Superior temporal gyrus (tissue), 1 donor: ENCODE results near the gene VPS35.
"Not testable (repeated sequence)": the region's sequence is repeated elsewhere in the genome, so short reads cannot be mapped to it uniquely, and the experiment has no call there.

Source experiments
- DNase-seq: peaks from one replicate; pipeline ENCODE4 v3.0.0-alpha.2; 2016; ENCODE audit errors: extremely low spot score

VPS35 gene

DNA sequence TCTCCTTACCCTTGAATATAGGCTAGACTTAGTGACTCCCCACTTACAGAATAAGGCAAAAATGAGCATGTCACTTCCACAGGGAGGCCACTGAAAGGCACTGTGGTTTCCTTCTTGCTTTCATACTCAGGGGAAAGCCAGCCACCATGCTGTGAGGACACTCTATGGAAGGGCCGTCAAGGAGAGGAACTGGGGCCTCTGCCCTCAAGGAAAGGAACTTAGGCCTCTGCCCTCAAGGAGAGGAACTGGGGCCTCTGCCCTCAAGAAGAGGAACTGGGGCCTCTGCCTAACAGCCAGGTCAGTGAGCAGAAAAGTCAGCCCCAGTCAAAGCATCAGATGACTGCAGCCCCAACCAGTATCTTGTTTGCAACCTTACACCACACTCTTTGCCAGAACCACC, 30.1 kb downstream of the VPS35 start:
- DNase-seq, result no peak

DNA sequence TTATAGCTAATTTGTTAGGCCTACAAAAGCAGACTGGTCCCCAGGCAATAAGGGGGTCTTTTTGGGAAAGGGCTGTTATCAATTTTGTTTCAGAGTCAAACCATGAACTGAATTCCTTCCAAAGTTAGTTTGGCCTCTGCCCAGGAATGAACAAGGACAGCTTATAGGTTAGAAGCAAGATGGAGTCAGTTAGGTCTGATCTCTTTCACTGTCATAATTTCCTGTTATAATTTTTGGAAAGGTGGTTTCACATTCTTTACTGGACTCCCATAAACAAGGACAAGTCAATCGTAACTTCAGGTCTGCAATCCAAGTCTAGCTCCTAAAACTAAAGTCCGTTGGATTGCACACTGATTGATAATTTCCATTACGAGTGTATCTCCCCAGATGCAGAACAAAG, 37.7 kb downstream of the VPS35 start:
- no peak for DNase-seq

DNA sequence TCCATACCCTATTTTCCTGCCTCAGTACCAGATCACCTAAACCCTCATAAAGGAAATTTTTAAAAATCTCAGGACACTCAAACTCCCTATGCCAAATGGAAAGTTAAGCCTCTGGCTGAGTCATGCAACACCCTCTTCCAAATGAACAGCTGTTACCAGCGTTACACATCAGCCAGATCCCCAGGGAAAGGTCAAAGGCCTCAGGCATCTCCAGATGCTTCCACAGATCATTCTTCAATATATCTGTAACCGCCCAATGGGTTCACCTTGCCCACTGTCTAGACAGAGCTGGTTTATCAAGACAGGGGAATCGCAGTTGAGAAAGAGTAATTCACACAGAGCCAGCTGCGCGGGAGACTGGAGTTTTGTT, 38.7 kb downstream of the VPS35 start:
- no peak for DNase-seq

DNA sequence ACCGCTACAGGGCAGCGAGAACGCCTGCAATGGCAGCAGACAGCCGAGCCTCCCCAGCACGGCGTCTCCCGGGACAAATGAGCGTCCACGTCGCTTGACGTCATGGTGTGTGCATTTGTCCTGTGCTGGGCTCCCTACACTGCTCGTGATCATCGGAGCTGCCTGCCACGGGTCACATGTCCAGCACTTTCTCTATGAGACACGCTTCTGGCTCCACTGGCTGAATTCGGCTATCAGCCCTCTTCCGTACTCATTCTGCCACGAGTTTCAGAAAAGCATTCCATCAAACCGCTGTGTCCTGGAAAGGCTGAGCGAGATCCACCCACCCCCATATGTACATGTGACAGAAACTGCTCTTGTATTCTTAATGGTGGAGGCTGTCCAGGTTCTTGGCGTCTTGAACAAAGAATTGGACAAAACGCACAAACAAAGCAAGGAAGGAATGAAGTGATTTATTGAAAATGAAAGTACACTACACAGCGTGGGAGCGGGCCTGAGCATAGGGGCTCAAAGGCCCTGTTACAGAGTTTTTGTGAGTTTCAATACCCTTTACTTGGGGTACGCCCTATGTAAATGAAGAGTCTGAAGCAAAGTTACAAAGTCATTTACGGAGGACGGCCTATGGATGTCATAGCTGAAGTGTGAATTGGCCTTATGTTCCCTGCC, 39.3 kb downstream of the VPS35 start:
- DNase-seq, result peak; percentile 21

DNA sequence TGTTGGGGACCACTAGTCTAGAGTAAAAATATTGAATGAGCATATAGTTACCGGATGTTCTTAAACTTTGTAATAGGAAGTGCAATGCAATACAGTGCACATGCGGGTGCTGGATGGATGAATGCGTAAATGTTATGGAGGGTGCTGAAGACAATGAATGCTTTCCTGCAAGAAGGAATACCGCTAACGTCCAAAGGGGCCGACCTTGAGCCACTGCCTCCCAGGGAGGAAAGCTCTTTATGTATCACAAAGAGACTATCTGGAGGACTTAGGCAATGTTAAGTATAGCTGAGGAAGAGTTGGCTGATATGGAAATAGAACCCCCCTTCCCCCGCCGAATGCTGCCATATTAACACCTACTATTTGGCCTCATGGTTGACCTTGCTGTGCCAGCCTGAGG, 40.3 kb downstream of the VPS35 start:
- DNase-seq, result no peak

DNA sequence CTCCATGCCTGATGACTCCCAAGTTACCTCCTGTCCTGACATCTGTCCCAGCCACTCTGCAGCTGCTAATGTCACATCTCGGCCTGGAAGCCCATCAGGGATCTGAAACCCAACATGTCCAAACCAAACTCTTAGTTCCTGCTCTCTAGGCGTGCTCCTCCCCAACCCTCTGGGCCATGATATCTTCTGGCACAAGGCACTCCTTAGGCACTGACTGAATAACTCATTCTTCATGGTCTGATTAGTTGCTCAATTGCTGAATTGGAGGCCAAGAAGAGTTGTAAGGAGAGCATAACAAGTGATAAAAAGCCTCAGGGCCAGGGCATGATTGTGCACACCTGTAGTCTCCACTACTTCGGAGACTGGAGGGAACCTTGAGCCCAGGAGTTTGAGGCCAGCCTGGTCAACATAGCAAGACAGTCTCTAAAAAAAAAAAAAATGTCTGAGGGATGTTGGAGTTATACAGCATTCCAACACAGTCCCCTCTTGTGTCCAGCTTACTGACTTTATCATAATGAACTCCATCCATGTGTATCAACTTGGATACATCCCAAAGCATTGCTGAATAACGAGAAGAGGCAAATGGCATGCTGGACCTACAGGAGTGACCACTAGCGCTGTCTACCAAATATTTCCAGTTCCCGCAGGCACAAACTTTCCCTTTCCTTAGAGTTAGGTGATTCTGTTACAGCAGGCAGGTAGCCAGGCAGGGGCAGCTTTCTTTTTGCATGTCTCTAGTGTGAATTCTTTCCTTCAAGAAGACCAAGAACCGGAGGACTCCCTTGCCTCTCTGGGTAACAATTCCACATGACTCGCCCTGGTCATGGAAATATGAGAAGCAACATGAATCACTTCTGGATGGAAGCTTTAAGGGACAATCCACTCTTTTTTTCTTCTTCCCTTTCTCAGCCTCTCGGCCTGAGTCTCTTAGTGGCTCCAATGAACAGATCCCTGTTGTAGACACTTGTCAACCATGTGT, 49.7 kb downstream of the VPS35 start:
- no peak for DNase-seq

DNA sequence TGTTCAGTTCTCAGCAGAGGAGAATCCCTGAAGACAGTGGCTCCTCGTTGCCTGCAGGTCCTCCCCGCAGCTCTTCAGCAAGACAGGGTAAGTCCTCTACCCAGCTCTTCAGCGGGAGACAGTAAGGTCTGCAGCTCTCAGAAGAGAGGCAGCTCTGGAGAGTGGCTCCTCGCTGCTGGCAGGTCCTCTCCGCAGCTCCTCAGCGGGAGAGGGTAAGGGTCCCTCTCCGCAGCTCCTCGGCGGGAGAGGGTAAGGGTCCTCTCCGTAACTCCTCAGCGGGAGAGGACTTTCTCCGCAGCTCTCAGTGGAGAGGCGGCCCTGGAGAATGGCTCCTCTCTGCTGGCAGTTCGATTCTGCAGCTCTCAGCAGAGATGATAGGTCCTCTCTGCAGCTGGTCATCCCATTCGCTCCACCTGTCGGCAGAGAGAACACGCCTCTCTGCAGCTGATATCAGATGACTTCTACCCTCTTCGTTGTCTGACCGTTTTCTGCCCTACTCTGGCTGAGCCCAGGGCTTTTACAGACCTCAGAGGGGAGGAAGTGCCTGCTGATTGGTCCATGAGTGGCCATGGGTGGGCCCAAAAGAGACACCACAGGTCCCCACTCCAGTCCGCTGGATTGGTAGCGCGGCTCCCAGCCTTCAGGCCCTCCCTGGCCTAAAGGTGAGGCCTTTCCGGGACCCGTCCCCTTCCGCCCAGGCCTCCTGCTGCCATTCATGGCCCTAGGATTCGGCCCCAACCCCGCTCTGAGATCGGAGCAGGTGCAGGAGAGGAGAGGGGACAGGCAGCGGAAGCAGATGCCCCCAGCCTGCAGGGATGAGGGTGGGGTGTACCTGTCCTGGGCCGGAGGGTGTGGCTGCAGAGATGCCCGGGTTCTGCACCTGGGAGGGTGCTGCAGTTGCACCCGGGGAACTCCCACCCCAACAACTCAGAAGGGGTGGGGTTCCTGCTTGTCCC, 55.9 kb downstream of the VPS35 start:
- DNase-seq, result no peak

DNA sequence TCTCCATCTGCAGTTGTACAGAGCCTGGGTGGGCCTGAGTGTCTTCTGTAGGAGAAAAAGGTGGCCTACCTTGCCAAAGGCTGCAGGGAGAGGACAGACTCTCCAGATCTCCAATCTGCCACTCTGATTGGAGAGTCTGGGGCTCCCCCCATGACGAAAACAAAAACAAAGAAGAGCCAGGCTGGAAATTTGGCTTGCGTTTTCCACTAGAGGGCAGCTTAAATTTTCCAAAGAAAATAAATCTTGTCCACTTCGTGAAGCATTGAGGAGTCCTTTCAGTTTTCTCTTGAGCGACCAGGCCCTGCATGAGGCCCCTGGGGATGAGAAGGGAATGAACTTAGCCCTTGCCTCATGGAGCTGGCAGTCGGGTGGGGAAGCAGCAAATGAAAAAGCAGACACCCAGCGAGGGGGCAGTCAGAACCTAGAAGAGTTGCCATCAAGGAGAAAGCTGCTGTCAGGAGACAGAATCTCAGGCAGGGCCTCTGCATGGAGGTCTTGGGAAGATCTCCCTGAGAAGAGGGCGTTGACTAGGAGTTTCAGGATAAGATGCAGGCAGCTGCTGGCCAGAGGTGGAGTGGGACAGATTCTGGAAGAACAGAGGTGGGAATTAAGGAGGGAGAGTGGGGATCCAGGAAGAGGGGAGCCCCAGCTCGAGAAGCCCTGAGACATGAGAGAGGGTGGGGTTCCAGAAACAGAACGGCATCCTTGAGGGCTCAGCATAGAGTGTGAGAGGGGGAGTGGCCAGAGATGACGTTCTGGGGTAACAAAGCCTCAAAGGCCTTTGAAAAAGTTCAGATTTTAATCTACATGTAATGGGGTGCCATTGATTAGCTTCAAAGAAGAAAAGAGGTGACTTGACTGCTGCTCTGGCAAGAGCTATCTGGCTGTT, 59.4 kb downstream of the VPS35 start:
- DNase-seq, result peak; percentile 64

DNA sequence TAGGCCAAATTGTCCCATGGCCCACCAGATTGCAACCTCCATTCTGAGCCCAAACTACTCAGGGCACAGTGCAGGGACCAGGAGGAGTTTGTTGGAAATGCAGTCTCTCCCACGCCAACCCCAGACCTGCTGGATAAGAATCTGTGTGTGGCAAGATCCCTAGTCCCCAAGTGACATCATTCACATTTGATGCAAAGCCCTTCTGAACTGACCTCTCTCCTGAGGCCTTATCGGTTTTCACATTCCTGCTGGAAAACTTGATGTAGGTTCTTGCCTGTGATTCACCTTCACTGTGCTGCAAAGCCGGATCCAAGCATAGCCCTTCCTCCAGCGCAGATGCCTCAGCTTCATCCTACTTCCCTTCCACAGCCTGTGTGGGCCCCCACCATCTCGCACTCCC, 61.2 kb downstream of the VPS35 start:
- DNase-seq, result no peak

DNA sequence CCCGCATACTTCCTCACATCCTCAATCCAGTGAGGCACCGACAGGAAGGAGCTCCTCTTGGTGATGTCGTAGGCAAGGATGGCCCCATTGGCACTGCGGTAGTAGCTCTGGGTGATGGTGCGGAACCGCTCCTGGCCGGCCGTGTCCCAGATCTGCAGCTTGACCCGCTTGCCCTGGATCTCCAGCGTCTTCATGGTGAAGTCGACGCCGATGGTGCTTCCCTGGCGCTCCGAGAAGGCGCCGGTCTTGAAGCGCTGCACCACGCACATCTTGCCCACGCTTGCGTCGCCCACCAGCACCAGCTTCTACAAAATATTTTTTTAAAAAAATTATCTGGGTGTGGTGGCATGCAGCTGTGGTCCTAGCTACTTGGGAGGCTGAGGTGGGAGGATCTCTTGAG, 62.3 kb downstream of the VPS35 start:
- not testable (repeated sequence) for DNase-seq

DNA sequence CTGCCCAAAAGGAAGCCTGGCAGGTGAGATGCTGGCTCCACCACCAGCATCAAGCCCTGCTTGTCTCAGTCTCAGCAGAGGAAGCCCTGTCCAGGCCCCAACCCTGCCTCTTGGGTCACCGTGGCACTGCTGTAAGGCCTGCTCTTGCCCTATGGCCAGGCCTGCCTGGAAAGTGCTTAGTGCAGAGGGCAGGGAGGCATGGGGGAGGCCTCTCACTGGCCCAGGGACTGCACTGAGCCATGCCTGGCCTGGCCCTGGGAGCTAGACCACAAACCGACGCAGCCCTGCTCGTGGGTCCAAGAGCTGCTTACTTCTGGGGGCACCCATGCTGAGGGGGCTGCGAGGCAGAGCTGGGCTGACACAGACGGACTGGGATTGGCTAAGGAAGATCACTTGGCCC, 64.1 kb downstream of the VPS35 start:
- DNase-seq, result not testable (repeated sequence)

DNA sequence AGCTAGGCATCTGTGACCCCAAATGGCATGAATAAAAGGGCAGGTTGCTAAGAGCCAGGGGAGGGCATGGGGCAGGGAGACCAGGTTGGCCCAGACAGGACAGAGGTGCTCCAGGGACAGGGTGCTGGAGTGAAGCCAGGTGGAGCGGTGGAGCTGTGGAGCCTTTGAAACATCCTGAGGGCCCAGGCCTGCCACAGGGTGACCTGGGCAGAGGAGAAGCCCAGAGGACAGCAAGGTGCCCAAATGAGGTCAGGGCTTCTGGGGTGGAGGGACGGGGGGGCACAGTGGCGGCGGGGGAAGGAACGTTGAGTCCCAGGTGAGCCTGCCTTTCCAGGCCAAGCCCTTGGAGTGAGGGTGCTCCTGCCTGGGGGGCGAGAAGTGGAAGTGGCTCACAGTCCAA, 65.3 kb downstream of the VPS35 start:
- not testable (repeated sequence) for DNase-seq

DNA sequence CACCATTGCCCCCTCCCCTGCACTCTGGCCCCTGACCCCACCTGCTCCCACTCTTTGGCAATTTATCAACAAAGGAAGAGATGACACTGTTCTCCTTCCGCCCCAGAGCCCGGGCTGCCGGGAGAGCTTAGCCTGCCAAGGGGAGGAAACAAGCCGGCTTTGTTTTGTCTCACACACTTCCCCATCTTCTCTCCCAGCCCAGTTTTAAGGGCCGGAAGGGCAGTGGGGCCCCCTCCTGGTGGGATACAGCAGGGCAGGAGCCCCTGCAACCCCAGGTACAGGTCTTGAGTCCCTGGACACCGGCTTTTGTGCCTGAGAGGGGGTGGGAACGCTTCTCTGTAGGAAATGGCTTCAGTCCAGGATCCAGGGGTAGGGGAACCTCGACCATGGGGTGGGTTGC, 65.7 kb downstream of the VPS35 start:
- DNase-seq, result not testable (repeated sequence)

DNA sequence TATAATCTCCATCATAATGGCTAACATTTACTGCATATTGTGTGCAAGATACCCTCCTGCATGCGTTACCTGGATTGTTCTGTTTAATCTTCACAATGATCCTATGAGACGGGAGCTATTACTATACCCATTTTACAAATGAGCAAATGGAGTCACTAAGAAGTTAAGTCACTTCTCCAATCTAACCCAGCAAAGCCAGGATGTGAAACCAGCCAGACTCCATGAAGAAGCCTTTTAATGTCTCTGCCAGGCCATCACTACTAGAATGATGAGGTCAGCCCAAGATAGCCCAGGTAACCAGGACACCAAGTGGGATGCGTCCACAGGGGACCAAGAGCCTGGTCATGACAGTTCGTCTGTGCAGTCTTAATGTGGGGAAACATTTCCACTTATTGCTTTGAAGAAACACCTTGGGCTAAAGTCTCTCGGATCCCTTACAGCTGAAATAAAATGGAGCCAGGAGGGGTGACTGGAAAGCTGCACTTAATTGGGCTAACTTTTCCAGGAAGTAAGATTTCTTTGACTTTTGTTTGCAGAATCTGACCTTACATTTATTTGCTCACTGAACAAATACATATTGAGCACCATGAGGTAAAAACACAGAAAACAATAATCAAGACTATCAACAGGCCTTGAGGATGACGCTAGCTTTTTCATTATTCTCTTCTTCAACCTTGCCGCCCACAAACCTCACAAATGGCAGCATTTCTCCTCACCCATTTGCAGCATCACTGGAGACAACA, 66.9 kb downstream of the VPS35 start:
- no peak for DNase-seq

DNA sequence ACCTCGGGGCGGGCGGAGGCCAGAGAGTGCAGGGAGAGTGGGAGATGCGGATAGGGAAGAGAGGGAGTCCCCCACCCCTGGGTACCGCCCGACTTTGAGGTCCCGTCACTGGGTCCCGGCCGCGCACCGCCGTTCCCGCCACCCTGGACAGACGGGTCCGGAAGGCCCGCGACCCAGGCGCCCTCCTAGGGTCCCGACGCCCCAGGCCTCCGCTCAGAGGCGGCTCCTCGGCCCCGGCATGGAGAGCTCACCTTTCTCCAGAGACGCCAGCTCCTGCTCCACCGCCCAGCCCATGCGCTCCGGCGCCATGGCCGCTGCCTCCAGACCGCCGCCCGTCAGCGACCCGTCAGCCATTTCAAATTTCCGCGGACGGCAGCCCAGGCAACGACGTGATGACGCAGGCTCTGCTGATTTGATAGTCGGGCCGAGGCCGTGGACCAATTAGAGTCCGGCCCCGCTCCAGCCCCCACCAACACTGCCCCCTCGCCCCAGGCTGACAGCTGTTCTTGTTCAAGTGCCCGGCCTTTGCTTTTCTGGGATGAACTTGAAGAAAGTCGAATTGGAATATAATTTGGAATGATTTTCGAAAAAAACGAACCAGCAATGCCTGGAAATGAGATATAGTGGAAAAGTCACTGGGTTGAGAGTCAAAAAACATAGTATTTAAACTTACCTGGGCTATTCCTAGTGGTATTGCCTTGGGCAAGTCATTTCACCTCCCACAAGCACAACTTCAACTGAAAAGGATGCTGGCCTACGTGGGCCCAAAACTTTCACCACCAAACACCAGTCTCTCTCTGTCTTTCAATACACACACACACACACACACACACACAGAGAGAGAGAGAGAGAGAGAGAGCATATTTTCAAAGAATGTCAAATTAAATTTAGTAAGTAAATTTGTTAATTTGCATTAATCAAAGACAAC, 67.7 kb downstream of the VPS35 start, which contains the start of gene SHCBP1:
Gene SHCBP1, minus strand, starts transcription at position 374 of the 928 bp plus-strand sequence. Its CDS starts 20 bp downstream, at position 354.
- peak; percentile 75 for DNase-seq

DNA sequence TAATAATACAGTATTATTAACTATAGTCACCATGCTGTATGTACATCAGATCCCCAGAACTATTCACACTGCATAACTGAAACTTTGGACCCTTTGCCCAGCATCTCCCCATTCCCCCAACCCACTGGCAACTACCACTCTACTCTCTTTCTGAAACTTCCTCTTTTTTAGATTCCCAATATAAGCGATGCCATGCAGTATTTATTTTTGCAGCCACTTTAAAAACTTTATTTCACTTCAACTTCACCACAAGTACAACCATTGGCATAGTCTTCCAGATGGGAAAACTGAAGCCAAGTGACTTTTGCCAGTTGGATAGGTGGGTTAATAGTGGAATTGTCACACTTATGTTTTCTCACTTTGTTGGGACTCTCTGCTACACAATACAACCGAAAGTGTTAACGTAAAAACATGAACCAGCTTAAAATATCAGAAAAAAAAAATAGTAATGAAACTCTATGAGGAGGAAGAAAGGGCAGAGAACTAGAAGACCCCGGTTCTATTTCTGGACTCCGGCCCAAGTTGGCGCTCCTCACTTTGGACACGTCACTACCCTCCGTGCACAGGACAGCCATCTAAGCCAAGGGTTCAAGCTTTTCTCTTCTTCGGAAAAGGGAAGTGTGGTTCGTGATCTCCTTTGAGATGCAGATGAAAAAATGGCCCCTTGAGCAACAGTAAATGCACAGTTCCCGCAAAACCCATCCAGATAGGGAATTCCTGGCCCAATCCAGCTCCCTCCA, 68.5 kb downstream of the VPS35 start:
- DNase-seq, result no peak

DNA sequence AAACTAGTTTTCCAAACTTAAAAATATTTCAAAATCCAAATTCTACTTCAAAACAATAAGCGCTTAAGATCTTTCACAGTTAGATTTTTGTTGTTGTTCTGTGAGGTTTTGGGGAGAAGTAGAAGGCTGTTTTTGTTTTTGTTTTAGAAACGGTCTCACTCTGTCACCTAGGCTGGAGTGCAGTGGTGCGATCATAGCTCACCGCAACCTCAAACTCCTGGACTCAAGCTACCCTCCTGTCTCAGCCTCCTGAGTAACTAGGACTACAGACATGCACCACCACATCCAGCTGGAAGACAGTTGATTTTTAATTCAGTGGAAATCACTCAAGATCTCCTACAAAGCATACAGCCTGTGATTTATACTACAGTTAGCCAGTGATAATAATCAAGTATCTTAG, 70.5 kb downstream of the VPS35 start:
- DNase-seq, result no peak

DNA sequence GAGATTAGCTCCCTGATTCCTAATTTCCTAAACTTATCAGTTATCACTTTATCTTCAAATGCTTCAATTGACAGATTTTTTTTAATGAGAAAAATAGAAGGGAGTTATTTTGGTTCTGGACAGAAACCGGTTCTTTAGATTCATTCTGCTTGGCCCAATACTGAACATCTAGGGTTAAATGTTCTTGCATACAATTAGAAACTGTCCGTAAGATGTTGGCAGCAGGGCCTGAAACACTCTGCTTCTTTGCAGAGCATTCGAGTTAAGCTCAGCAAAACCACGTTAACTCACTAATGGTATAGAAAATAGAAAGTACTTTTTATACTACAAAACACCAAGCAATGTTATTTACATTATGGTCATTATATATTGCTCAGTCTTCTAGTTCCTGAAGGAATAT, 75.0 kb downstream of the VPS35 start:
- no peak for DNase-seq
